Measurements from ENCODE around the gene ACAA2.
"Not testable (repeated sequence)": the region's sequence is repeated elsewhere in the genome, so short reads cannot be mapped to it uniquely, and the experiment has no call there.

Gene ACAA2

DNA sequence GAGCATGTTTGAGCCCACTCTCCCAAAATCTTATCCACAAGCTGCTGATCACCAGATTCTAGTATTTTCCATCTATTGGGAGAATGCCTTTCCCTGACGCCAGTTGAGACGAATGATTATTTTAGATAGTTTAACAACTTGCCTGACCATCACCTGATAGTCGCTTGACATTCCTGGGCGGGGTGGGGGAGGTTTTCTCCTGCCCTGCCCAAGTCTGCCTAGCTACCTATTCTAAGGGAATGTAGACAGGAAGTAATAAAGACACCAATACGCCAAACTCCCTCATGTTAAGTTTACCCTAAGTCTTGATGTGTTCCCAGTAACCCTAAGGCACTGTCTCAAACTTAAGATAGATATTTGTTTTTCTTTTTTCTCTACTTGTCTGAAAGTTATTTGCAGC is 4.6 kb upstream of the ACAA2 start:
- H3K27ac ChIP-seq, result no peak overlapping the region
- TF ChIP-seq, protein P1, sequence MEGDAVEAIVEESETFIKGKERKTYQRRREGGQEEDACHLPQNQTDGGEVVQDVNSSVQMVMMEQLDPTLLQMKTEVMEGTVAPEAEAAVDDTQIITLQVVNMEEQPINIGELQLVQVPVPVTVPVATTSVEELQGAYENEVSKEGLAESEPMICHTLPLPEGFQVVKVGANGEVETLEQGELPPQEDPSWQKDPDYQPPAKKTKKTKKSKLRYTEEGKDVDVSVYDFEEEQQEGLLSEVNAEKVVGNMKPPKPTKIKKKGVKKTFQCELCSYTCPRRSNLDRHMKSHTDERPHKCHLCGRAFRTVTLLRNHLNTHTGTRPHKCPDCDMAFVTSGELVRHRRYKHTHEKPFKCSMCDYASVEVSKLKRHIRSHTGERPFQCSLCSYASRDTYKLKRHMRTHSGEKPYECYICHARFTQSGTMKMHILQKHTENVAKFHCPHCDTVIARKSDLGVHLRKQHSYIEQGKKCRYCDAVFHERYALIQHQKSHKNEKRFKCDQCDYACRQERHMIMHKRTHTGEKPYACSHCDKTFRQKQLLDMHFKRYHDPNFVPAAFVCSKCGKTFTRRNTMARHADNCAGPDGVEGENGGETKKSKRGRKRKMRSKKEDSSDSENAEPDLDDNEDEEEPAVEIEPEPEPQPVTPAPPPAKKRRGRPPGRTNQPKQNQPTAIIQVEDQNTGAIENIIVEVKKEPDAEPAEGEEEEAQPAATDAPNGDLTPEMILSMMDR (conservative IDR thresholded peaks at IDR 0.05; ENCODE audit: low read depth), result no peak
- DNase-seq (ENCODE audit: low spot score), result no peak
- ChIA-PET CTCF (no interaction called here), POLR2A (ENCODE audit: low non-redundant PET) (no interaction called here)

DNA sequence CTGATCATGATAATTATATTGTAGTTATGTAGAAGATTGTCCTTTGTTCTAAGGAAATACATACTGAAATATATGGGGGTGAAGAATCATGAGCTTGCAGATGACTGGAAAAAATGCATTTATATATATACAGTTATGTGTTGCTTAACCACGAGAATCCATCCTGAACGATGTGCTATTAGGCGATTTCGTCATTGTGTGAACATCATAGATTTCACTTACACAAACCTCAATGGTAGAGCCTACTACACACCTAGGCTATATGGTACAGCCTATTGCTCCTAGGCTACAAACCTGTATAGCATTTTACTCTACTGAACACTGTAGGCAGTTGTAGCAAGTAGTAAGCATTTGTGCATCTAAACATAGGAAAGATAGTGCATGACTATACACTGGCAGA is 2.6 kb upstream of the ACAA2 start:
- ChIA-PET CTCF (no interaction called here), POLR2A (ENCODE audit: low non-redundant PET) (no interaction called here)
- DNase-seq (ENCODE audit: low spot score), result no peak
- TF ChIP-seq, protein P1 (conservative IDR thresholded peaks at IDR 0.05; ENCODE audit: low read depth), result no peak
- no peak overlapping the region for H3K27ac ChIP-seq

DNA sequence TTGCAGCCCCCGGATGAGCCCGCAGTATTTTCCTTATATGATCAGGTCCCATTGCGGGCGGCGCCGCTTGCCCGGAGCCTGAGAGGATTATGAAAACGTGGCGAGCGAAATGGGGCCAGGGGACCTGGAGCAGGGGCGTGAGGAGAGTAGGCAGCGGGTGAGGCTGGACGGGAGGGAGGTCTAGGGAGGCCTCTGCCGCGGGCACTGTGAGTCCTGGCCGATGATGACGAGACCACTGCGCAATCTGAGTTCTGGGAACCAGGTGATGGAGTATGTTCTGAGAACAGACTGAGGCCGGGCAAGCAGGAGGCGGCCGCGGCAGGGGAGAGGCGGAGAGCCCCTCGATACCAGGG is 790 bp upstream of the ACAA2 start:
- TF ChIP-seq, protein P1 (conservative IDR thresholded peaks at IDR 0.05; ENCODE audit: low read depth), result no peak
- CTCF ChIA-PET, result interaction anchor here (0.6 kb wide), 1 partner anchor 30 kb away, joined by 3 read pairs; no protein-coding TSS in a partner anchor
- H3K27ac ChIP-seq, result peak overlapping the region; percentile 97
- POLR2A ChIA-PET (ENCODE audit: low non-redundant PET), result no interaction called here
- DNase-seq (ENCODE audit: low spot score), result peak; percentile 26

DNA sequence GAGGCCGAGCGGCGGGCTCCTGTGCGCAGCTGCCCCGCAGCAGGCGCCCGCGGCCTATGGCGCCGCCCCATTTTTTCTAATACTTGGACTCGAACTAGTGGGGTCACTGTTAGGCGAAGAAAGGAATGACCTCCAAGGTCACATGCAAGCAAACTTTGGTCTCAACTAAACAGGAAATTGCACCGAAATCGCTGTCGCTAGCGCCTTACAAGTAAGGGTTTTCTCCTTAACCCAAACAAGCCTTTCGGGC is 339 bp downstream of the ACAA2 start:
- TF ChIP-seq, protein P1 (conservative IDR thresholded peaks at IDR 0.05; ENCODE audit: low read depth), result no peak
- POLR2A ChIA-PET (ENCODE audit: low non-redundant PET), result no interaction called here
- peak overlapping the region; percentile 97 for H3K27ac ChIP-seq
- CTCF ChIA-PET, result no interaction called here
- no peak for DNase-seq (ENCODE audit: low spot score)

DNA sequence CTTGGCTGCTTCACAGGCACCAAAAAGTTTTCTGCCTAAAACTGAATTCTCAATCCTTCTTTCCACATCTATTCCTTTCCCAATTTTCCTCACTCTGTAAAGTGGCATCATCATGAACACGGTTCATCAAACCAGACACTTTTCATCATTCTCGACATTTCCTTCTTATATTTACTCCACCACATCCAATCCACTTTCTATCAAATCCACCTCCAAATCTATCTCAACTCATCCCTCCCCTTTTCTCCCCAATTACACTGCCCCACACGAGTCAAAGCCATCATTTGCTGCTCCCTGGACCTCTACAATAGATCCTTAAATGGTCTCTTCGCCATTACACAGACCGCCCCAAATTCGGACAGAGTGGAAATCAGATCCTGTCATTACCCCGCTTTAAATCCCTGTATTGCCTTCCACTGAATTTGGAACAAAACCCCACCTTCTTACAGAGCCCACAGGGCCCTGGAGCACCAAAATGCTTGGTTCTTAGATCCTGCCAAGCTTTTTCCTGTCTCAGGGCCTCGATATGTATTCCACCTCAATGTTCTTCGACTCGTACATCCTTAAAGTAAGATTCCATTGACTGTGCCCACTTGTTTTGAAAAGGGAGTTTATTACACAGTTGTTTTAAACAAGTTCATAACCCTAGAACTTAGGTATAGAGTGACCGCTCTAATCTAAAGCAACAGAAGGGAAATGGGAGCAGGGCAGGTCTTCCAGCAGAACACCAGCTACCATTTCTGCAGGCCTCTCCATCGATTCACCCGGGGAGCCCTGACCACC is 856 bp downstream of the ACAA2 start:
- TF ChIP-seq, protein P1 (conservative IDR thresholded peaks at IDR 0.05; ENCODE audit: low read depth), result no peak
- no peak for DNase-seq (ENCODE audit: low spot score)
- POLR2A ChIA-PET (ENCODE audit: low non-redundant PET), result no interaction called here
- H3K27ac ChIP-seq, result peak overlapping the region; percentile 97
- CTCF ChIA-PET, result no interaction called here

DNA sequence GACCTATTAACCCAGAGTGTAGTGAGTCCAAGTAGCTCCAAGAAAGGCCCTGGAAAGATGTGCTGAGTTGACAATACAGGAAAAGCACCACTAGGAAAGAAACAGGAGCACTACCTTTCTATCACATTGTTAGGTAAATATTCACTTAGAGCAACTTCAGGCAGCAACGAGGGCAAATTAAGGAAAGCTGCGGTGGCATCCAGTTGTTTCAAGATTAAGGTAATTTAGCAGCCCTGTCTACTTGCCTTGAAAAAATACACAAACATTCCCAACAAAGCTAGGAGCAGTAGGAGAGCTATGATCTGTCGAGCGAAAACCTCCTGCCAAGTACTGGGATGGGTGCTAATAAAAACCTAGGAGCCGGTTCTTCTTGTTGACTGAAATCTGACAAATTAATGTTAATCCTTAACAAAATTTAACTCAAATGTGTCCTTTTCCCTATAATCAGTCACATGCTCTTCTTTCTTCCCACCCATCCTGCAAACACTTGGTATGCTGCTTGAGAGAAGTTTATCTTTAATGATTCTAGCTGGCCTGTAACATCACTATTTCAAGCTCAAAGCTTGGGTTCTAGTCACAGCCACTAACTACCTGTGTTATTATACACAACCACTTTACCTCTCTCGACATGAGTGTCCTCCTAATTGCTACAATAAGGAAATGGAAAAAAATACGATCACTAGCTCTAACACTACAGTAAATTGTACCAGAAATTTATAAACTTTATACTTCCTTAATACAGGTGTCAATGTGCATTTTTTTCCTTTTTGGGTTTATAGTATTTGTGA is 2.0 kb downstream of the ACAA2 start:
- TF ChIP-seq, protein P1 (conservative IDR thresholded peaks at IDR 0.05; ENCODE audit: low read depth), result no peak
- H3K27ac ChIP-seq, result no peak overlapping the region
- ChIA-PET POLR2A (ENCODE audit: low non-redundant PET) (no interaction called here), CTCF (interaction anchor here (0.7 kb wide), 2 partner anchors 29 to 228 kb away, joined by 3 read pairs; no protein-coding TSS in a partner anchor)
- DNase-seq (ENCODE audit: low spot score), result no peak

DNA sequence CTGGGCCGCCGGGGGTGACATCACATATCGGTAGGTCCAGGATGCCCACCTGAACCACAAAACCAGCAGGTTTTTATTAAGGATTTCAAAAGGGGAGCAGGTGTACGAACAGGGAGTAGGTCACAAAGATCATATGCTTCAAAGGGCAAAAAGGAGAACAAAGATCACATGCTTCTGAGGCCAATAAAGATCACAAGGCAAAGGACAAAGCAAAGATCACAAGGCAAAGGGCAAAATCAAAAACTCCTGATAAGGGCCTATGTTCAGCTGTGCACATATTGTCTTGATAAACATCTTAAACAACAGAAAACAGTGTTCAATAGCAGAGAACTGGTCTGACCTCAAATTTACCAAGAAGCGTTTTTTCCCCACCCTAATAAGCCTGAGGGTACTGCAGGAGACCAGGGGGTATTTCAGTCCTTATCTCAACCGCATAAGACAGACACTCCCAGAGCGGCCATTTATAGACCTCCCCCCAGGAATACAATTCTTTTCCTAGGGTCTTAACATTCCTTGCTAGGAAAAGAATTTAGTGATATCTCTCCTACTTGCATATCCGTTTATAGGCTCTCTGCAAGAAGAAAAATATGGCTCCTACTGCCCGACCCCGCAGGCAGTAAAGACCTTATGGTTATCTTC is 4.7 kb downstream of the ACAA2 start:
- POLR2A ChIA-PET (ENCODE audit: low non-redundant PET); DNase-seq (ENCODE audit: low spot score); CTCF ChIA-PET; H3K27ac ChIP-seq: not testable (repeated sequence)

All from RWPE1 (cell line).